SK-N-SH treated with all-trans-retinoic acid at 6 μM for 48 hours (cell line): Measurements from ENCODE around the gene PDE9A.

ENCODE experiments used
- ATAC-seq: fragments of 200-7000 bp; cut with Tn5 transposase; 3 replicates; pipeline ENCODE4 v1.9.1; 2020; ENCODE audit warnings: mild to moderate bottlenecking, moderate library complexity
- ARNTL ChIP-seq: fragments of 450-650 bp; formaldehyde crosslinking; IDR thresholded peaks from 2 replicates; pipeline ENCODE4 v1.5.0; 2020; ENCODE audit warnings: low read depth, mild to moderate bottlenecking, moderate library complexity, borderline replicate concordance
- BACH2 ChIP-seq: fragments of 250-450 bp; sonication (Bioruptor Pico); IDR thresholded peaks from 2 replicates; pipeline ENCODE4 v1.9.0; 2021; ENCODE audit warnings: mild to moderate bottlenecking, borderline replicate concordance
- CSDC2 ChIP-seq: fragments of 250-450 bp; sonication (Bioruptor Pico); IDR thresholded peaks from 2 replicates; pipeline ENCODE4 v1.5.0; 2020; ENCODE audit warnings: mild to moderate bottlenecking, moderate library complexity
- ESRRG ChIP-seq: fragments of 250-450 bp; sonication (Bioruptor Pico); IDR thresholded peaks from 2 replicates; pipeline ENCODE4 v1.6.1; 2021; ENCODE audit warnings: mild to moderate bottlenecking
- GLIS3 ChIP-seq: fragments of 250-450 bp; sonication (Bioruptor Pico); IDR thresholded peaks from 2 replicates; pipeline ENCODE4 v1.5.0; 2020; ENCODE audit warnings: mild to moderate bottlenecking, moderate library complexity
- ISL1 ChIP-seq: fragments of 250-450 bp; sonication (Bioruptor Pico); IDR thresholded peaks from 2 replicates; pipeline ENCODE4 v2.1.2; 2022; ENCODE audit warnings: mild to moderate bottlenecking, moderate library complexity
- OSR1 ChIP-seq: fragments of 250-450 bp; sonication (Bioruptor Pico); IDR thresholded peaks from 2 replicates; pipeline ENCODE4 v1.8.0; 2022; ENCODE audit warnings: moderate library complexity, mild to moderate bottlenecking, inconsistent platforms
- RARB ChIP-seq: fragments of 250-450 bp; sonication (Bioruptor Pico); IDR thresholded peaks from 2 replicates; pipeline ENCODE4 v1.8.0; 2021; ENCODE audit warnings: mild to moderate bottlenecking, moderate library complexity
- SNAI2 ChIP-seq: fragments of 250-450 bp; sonication (Bioruptor Pico); IDR thresholded peaks from 2 replicates; pipeline ENCODE4 v1.5.0; 2020; ENCODE audit warnings: mild to moderate bottlenecking, moderate library complexity
- TCF4 ChIP-seq: fragments of 250-450 bp; sonication (Bioruptor Pico); IDR thresholded peaks from 2 replicates; pipeline ENCODE4 v1.8.0; 2021; ENCODE audit warnings: mild to moderate bottlenecking, moderate library complexity, borderline replicate concordance
- TOX ChIP-seq: fragments of 250-450 bp; sonication (Bioruptor Pico); IDR thresholded peaks from 2 replicates; pipeline ENCODE4 v1.8.0; 2021; ENCODE audit warnings: mild to moderate bottlenecking, moderate library complexity, borderline replicate concordance
- ZC3H10 ChIP-seq: fragments of 250-450 bp; sonication (Bioruptor Pico); IDR thresholded peaks from 2 replicates; pipeline ENCODE4 v1.5.1; 2021; ENCODE audit warnings: mild to moderate bottlenecking, moderate library complexity
- ZFP3 ChIP-seq: fragments of 250-450 bp; sonication (Bioruptor Pico); IDR thresholded peaks from 2 replicates; pipeline ENCODE4 v1.5.0; 2020; ENCODE audit warnings: mild to moderate bottlenecking, moderate library complexity
- ZFP30 ChIP-seq: fragments of 450-650 bp; formaldehyde crosslinking; IDR thresholded peaks from 2 replicates; pipeline ENCODE4 v1.5.0; 2022; ENCODE audit warnings: mild to moderate bottlenecking, moderate library complexity
- ZNF565 ChIP-seq: fragments of 450-650 bp; formaldehyde crosslinking; conservative IDR thresholded peaks from 2 replicates; pipeline ENCODE4 v1.5.0; 2020; ENCODE audit warnings: low read depth, mild to moderate bottlenecking, moderate library complexity
- ZNF70 ChIP-seq: fragments of 450-650 bp; formaldehyde crosslinking; IDR thresholded peaks from 2 replicates; pipeline ENCODE4 v1.5.0; 2020; ENCODE audit warnings: mild to moderate bottlenecking, moderate library complexity
- ZNF8 ChIP-seq: fragments of 450-650 bp; formaldehyde crosslinking; IDR thresholded peaks from 2 replicates; pipeline ENCODE4 v1.5.0; 2020; ENCODE audit warnings: mild to moderate bottlenecking, moderate library complexity
- TF ChIP-seq, protein P1 (sequence below): fragments of 250-450 bp; sonication (Bioruptor Pico); IDR thresholded peaks from 2 replicates; pipeline ENCODE4 v1.5.0; 2020; ENCODE audit warnings: mild to moderate bottlenecking, moderate library complexity
- TF ChIP-seq, protein P2 (sequence below): fragments of 250-450 bp; sonication (Bioruptor Pico); IDR thresholded peaks from 2 replicates; pipeline ENCODE4 v1.8.0; 2020; ENCODE audit warnings: mild to moderate bottlenecking, moderate library complexity, borderline replicate concordance
- TF ChIP-seq, protein P3 (sequence below): fragments of 250-450 bp; sonication (Bioruptor Pico); IDR thresholded peaks from 2 replicates; pipeline ENCODE4 v1.8.0; 2021; ENCODE audit warnings: low read depth, mild to moderate bottlenecking, moderate library complexity, borderline replicate concordance
- TF ChIP-seq, protein P4 (sequence below): fragments of 250-450 bp; sonication (Bioruptor Pico); IDR thresholded peaks from 2 replicates; pipeline ENCODE4 v1.5.1; 2020; ENCODE audit warnings: low read depth, mild to moderate bottlenecking, moderate library complexity

Gene PDE9A

DNA sequence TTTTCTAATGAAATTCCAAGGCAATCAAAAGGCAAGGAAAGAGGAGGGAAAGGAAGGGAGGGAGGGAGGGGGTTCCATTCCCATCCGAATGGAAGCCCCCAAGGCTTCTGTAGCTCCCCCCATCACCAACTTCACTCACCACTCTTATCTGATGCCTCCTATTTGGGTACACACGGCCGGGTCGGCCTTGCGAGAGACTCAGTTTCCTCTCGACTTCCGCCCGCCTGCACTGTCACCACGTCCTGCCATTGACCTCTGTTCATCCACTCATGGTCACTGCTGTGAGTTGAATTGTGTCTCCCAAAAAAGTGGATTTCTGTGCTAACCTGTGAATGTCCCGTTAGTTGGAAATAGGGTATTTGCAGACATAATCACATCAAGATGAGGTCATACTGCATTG is 11.2 kb downstream of the PDE9A start:
- no peak for TF ChIP-seq ZNF8
- no peak for TF ChIP-seq ARNTL
- no peak for TF ChIP-seq CSDC2 (CRISPR knock-in tag)
- TF ChIP-seq, protein P1, sequence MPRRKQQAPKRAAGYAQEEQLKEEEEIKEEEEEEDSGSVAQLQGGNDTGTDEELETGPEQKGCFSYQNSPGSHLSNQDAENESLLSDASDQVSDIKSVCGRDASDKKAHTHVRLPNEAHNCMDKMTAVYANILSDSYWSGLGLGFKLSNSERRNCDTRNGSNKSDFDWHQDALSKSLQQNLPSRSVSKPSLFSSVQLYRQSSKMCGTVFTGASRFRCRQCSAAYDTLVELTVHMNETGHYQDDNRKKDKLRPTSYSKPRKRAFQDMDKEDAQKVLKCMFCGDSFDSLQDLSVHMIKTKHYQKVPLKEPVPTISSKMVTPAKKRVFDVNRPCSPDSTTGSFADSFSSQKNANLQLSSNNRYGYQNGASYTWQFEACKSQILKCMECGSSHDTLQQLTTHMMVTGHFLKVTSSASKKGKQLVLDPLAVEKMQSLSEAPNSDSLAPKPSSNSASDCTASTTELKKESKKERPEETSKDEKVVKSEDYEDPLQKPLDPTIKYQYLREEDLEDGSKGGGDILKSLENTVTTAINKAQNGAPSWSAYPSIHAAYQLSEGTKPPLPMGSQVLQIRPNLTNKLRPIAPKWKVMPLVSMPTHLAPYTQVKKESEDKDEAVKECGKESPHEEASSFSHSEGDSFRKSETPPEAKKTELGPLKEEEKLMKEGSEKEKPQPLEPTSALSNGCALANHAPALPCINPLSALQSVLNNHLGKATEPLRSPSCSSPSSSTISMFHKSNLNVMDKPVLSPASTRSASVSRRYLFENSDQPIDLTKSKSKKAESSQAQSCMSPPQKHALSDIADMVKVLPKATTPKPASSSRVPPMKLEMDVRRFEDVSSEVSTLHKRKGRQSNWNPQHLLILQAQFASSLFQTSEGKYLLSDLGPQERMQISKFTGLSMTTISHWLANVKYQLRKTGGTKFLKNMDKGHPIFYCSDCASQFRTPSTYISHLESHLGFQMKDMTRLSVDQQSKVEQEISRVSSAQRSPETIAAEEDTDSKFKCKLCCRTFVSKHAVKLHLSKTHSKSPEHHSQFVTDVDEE: no peak

DNA sequence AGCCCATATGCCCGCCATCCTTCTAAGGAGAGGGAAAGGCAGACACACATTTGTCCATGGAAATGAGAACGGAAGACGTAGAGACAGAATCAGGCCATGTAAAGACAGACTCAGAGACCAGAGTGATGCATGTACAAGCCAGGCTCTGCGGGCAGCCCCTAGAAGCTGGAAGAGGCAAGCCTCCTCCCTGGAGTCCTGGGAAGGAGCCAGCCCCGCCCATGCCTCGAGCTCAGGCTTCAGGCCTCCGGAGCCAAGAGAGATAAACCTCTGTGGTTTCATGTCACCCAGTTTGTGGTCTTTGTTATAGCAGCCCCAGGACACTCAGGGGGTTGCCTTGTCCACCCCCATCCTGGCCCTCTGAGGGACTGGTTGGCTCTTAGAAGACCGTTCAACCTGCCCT is 11.6 kb downstream of the PDE9A start:
- ATAC-seq: no peak
- no peak for TF ChIP-seq TOX (CRISPR knock-in tag)
- no peak for TF ChIP-seq TCF4 (CRISPR knock-in tag)
- no peak for TF ChIP-seq ISL1 (CRISPR knock-in tag)
- no peak for TF ChIP-seq ESRRG (CRISPR knock-in tag)
- no peak for TF ChIP-seq BACH2 (CRISPR knock-in tag)
- TF ChIP-seq, protein P2, sequence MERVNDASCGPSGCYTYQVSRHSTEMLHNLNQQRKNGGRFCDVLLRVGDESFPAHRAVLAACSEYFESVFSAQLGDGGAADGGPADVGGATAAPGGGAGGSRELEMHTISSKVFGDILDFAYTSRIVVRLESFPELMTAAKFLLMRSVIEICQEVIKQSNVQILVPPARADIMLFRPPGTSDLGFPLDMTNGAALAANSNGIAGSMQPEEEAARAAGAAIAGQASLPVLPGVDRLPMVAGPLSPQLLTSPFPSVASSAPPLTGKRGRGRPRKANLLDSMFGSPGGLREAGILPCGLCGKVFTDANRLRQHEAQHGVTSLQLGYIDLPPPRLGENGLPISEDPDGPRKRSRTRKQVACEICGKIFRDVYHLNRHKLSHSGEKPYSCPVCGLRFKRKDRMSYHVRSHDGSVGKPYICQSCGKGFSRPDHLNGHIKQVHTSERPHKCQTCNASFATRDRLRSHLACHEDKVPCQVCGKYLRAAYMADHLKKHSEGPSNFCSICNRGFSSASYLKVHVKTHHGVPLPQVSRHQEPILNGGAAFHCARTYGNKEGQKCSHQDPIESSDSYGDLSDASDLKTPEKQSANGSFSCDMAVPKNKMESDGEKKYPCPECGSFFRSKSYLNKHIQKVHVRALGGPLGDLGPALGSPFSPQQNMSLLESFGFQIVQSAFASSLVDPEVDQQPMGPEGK: no peak

More for the DNA sequence above, 11.2 kb downstream of the PDE9A start:
- no peak for ATAC-seq

DNA sequence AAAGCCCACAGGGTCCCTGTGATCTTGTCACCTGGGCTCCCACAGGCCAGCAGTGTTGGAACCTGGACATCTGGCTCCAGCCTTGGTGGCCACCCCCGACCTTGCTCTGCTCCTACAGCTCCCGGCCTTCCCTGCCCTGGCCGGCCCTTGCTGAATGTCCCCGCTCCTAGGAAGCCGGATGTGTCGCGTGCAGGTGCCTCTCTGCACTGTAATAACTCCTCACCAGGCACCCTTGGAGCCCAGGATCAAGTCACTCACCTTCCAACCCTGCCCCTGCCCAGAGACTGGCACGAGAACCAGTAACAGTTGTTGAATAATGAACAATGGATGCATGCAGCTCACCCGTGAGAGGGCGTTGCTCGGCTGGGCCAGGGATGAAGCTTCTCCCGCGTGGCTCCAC is 12.1 kb downstream of the PDE9A start:
- no peak for ATAC-seq
- no peak for TF ChIP-seq ESRRG (CRISPR knock-in tag)
- no peak for TF ChIP-seq ZNF70 (CRISPR knock-in tag)
- TF ChIP-seq CSDC2 (CRISPR knock-in tag): no peak
- TF ChIP-seq RARB (CRISPR knock-in tag): no peak
- TF ChIP-seq BACH2 (CRISPR knock-in tag): no peak
- TF ChIP-seq ZFP30 (CRISPR knock-in tag): no peak
- no peak for TF ChIP-seq ISL1 (CRISPR knock-in tag)
- no peak for TF ChIP-seq ZNF8
- TF ChIP-seq TOX (CRISPR knock-in tag): no peak
- no peak for TF ChIP-seq ZC3H10 (CRISPR knock-in tag)
- TF ChIP-seq ZFP3 (CRISPR knock-in tag): no peak
- no peak for TF ChIP-seq ARNTL
- TF ChIP-seq OSR1 (CRISPR knock-in tag): no peak
- TF ChIP-seq SNAI2 (CRISPR knock-in tag): no peak
- TF ChIP-seq TCF4 (CRISPR knock-in tag): no peak
- TF ChIP-seq ZNF565 (CRISPR knock-in tag): no peak
- TF ChIP-seq, protein P3, sequence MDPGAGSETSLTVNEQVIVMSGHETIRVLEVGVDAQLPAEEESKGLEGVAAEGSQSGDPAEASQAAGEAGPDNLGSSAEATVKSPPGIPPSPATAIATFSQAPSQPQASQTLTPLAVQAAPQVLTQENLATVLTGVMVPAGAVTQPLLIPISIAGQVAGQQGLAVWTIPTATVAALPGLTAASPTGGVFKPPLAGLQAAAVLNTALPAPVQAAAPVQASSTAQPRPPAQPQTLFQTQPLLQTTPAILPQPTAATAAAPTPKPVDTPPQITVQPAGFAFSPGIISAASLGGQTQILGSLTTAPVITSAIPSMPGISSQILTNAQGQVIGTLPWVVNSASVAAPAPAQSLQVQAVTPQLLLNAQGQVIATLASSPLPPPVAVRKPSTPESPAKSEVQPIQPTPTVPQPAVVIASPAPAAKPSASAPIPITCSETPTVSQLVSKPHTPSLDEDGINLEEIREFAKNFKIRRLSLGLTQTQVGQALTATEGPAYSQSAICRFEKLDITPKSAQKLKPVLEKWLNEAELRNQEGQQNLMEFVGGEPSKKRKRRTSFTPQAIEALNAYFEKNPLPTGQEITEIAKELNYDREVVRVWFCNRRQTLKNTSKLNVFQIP (CRISPR knock-in tag): no peak
- TF ChIP-seq, protein P4, sequence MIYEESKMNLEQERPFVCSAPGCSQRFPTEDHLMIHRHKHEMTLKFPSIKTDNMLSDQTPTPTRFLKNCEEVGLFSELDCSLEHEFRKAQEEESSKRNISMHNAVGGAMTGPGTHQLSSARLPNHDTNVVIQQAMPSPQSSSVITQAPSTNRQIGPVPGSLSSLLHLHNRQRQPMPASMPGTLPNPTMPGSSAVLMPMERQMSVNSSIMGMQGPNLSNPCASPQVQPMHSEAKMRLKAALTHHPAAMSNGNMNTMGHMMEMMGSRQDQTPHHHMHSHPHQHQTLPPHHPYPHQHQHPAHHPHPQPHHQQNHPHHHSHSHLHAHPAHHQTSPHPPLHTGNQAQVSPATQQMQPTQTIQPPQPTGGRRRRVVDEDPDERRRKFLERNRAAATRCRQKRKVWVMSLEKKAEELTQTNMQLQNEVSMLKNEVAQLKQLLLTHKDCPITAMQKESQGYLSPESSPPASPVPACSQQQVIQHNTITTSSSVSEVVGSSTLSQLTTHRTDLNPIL (CRISPR knock-in tag): no peak
- no peak for TF ChIP-seq GLIS3 (CRISPR knock-in tag)
- TF ChIP-seq, protein P1: no peak
